ENCODE measurements around the gene PLPP4. TPM values are rescaled to one million over a fixed set of nuclear protein-coding genes. Genes with fewer than 3 reads are reported as not detected.

The PLPP4 gene
- total RNA-seq, 1 experiment from 2014 or later = not detected

GRCh38 chr10:120421250-120421649, 35.8 kb upstream of the PLPP4 start:
- Mint-ChIP-seq H3K4me3 (no peak overlapping the region), H3K4me1 (0 out of 4 replicates have a peak, but pooled peaks cover 0 to 2% of the 10 kb centered on the region in 2 experiments), H3K27ac (no peak overlapping the region), H3K27me3 (ENCODE audit: low read depth) (peaks cover 1% of the 10 kb centered on the region; the same call in 1 of the 2 replicates), H3K9me3 (no peaks in the 10 kb centered on the region; a peak in 1 of 5 replicates), H3K36me3 (ENCODE audit: insufficient read depth in 1 of 3, low read depth in 3 of 3) (no peaks in the 10 kb centered on the region)
- Histone ChIP-seq H2BK120ac (ENCODE audit: low read depth, low read length, poor library complexity, severe bottlenecking) (no peak overlapping the region), H3K27ac (ENCODE audit: insufficient read length, low read depth, low read length) (no peak overlapping the region), H3K27me3 (ENCODE audit: insufficient read depth, low read length) (no peaks in the 10 kb centered on the region), H4K91ac (ENCODE audit: insufficient read length, low read depth, low read length) (no peak overlapping the region), H2BK15ac (ENCODE audit: low read depth, low read length) (no peak overlapping the region), H4K20me1 (ENCODE audit: control insufficient read depth, insufficient read depth, insufficient read length) (no peaks in the 10 kb centered on the region), H3K23ac (ENCODE audit: insufficient read length, low read depth, low read length) (no peak overlapping the region), H3K18ac (ENCODE audit: insufficient read length, low read depth, low read length) (no peak overlapping the region), H3K4ac (ENCODE audit: low read depth, low read length) (no peak overlapping the region), H3K9ac (ENCODE audit: extremely low read depth, insufficient read length, low read length) (no peak overlapping the region), H3T11ph (ENCODE audit: low read length) (no peak overlapping the region), H3K79me1 (ENCODE audit: insufficient read depth, low read depth, low read length, poor library complexity, severe bottlenecking) (no peaks in the 10 kb centered on the region), H2BK20ac (ENCODE audit: low read depth, low read length, poor library complexity, severe bottlenecking) (no peak overlapping the region), H3K56ac (ENCODE audit: insufficient read length, low read depth, low read length) (no peak overlapping the region), H3K4me2 (ENCODE audit: insufficient read depth, insufficient read length, low read length) (no peak overlapping the region), H2AFZ (ENCODE audit: low read length) (no peak overlapping the region), H4K8ac (replicated peaks; ENCODE audit: insufficient read length, low read depth, low read length) (no peak overlapping the region), H2BK5ac (ENCODE audit: insufficient read length, low read length) (no peak overlapping the region), H3K4me1 (ENCODE audit: insufficient read depth, low read length) (no peaks in the 10 kb centered on the region), H2AK5ac (ENCODE audit: insufficient read length, low read length) (no peak overlapping the region), H2BK12ac (ENCODE audit: insufficient read length, low read depth, low read length) (no peak overlapping the region), H3K23me2 (ENCODE audit: insufficient read length, low read depth, low read length, poor library complexity, severe bottlenecking) (no peaks in the 10 kb centered on the region), H3K14ac (ENCODE audit: insufficient read depth, low read length) (no peak overlapping the region), H3K79me2 (ENCODE audit: insufficient read depth, low read length) (no peaks in the 10 kb centered on the region), H4K5ac (ENCODE audit: insufficient read length, low read depth, low read length) (no peak overlapping the region), H3K9me3 (ENCODE audit: control insufficient read depth, low read depth, low read length) (no peaks in the 10 kb centered on the region)
- TF ChIP-seq CTCF (conservative IDR thresholded peaks at IDR 0.05) = no peak
- no peak for DNase-seq
- WGBS (ENCODE audit: extremely low coverage, insufficient read length, low lambda C conversion rate) = no CpG with 5 or more reads among the region's 2 CpGs

Measured in H9 (cell line).